Measurements from ENCODE around the gene FCN3. TPM values are rescaled to one million over a fixed set of nuclear protein-coding genes. Genes with fewer than 3 reads are reported as not detected.

The FCN3 gene
- total and polyA plus RNA-seq, 9 of the 15 experiments (the other 6 are each of a cell fraction or from before 2014, with no cell fraction given), result 0.49 TPM; not detected in 8

GRCh38 chr1:27374362-27375086 lies at the start of gene FCN3 (continued):
- TF ChIP-seq, protein P1, sequence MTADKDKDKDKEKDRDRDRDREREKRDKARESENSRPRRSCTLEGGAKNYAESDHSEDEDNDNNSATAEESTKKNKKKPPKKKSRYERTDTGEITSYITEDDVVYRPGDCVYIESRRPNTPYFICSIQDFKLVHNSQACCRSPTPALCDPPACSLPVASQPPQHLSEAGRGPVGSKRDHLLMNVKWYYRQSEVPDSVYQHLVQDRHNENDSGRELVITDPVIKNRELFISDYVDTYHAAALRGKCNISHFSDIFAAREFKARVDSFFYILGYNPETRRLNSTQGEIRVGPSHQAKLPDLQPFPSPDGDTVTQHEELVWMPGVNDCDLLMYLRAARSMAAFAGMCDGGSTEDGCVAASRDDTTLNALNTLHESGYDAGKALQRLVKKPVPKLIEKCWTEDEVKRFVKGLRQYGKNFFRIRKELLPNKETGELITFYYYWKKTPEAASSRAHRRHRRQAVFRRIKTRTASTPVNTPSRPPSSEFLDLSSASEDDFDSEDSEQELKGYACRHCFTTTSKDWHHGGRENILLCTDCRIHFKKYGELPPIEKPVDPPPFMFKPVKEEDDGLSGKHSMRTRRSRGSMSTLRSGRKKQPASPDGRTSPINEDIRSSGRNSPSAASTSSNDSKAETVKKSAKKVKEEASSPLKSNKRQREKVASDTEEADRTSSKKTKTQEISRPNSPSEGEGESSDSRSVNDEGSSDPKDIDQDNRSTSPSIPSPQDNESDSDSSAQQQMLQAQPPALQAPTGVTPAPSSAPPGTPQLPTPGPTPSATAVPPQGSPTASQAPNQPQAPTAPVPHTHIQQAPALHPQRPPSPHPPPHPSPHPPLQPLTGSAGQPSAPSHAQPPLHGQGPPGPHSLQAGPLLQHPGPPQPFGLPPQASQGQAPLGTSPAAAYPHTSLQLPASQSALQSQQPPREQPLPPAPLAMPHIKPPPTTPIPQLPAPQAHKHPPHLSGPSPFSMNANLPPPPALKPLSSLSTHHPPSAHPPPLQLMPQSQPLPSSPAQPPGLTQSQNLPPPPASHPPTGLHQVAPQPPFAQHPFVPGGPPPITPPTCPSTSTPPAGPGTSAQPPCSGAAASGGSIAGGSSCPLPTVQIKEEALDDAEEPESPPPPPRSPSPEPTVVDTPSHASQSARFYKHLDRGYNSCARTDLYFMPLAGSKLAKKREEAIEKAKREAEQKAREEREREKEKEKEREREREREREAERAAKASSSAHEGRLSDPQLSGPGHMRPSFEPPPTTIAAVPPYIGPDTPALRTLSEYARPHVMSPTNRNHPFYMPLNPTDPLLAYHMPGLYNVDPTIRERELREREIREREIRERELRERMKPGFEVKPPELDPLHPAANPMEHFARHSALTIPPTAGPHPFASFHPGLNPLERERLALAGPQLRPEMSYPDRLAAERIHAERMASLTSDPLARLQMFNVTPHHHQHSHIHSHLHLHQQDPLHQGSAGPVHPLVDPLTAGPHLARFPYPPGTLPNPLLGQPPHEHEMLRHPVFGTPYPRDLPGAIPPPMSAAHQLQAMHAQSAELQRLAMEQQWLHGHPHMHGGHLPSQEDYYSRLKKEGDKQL (CRISPR knock-in tag; IDR thresholded peaks at IDR 0.05; ENCODE audit: borderline replicate concordance), result no peak
- no peak for TF ChIP-seq ZNF347 (CRISPR knock-in tag; IDR thresholded peaks at IDR 0.05; ENCODE audit: low read depth)
- no peak for TF ChIP-seq STAG1 (CRISPR knock-in tag; IDR thresholded peaks at IDR 0.05; ENCODE audit: borderline replicate concordance)
- no peak for TF ChIP-seq ZNF655 (CRISPR knock-in tag; IDR thresholded peaks at IDR 0.05)
- no peak for TF ChIP-seq KLF6 (CRISPR knock-in tag; IDR thresholded peaks at IDR 0.05; ENCODE audit: borderline replicate concordance)
- TF ChIP-seq ATF4 (CRISPR knock-in tag; IDR thresholded peaks at IDR 0.05), result no peak
- TF ChIP-seq PML (IDR thresholded peaks at IDR 0.05; ENCODE audit: low read length), result no peak
- TF ChIP-seq, protein P2, sequence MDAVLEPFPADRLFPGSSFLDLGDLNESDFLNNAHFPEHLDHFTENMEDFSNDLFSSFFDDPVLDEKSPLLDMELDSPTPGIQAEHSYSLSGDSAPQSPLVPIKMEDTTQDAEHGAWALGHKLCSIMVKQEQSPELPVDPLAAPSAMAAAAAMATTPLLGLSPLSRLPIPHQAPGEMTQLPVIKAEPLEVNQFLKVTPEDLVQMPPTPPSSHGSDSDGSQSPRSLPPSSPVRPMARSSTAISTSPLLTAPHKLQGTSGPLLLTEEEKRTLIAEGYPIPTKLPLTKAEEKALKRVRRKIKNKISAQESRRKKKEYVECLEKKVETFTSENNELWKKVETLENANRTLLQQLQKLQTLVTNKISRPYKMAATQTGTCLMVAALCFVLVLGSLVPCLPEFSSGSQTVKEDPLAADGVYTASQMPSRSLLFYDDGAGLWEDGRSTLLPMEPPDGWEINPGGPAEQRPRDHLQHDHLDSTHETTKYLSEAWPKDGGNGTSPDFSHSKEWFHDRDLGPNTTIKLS (IDR thresholded peaks at IDR 0.05; ENCODE audit: borderline replicate concordance, low read depth), result no peak
- TF ChIP-seq MNT (conservative IDR thresholded peaks at IDR 0.05), result no peak
- TF ChIP-seq RFX7 (CRISPR knock-in tag; IDR thresholded peaks at IDR 0.05), result no peak
- no peak for TF ChIP-seq DDX20 (tag; IDR thresholded peaks at IDR 0.05; ENCODE audit: low read depth)
